Stimulated activated CD4-positive, alpha-beta T cell treated with anti-CD3 and anti-CD28 coated beads, Interleukin-2, amount 100 ng/mL, for 48 hours (primary cell): ENCODE results near the gene C10orf95.
A peak's percentile ranks its signal among the peaks of the same experiment; 100 is the strongest.

Experiments
- DNase-seq, 2 donors: peaks; one replicate each; pipeline ENCODE4 v3.0.0-alpha.2; 2020

The C10orf95 gene

GRCh38 chr10:102413806-102414561 lies 37.4 kb downstream of the C10orf95 start:
- no peak for DNase-seq

- no peak for DNase-seq
Observed at GRCh38 chr10:102413053-102413705, 38.2 kb downstream of the C10orf95 start.

DNA sequence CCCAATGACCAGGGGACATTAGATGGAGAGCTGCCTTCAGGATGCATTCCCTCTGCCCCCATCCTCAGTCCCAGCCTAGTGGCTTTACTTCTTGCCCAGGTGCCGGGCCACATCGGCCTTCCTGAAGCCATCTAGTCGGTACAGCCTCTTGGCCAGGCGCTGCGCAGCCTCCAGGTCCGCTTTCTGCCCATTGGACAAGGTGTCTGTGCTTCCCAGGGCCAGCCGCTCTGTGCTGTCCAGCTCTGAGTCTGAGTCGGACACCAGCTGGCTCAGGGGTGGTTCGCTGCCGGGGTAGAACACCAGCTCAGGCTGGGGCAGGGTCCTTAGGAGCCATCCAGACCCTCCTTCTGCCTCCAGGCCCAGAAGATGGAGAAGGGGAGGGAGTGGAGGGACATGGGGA lies 39.0 kb downstream of the C10orf95 start:
- DNase-seq: no peak

GRCh38 chr10:102411341-102412255 lies 39.7 kb downstream of the C10orf95 start:
- DNase-seq: no peak

DNA sequence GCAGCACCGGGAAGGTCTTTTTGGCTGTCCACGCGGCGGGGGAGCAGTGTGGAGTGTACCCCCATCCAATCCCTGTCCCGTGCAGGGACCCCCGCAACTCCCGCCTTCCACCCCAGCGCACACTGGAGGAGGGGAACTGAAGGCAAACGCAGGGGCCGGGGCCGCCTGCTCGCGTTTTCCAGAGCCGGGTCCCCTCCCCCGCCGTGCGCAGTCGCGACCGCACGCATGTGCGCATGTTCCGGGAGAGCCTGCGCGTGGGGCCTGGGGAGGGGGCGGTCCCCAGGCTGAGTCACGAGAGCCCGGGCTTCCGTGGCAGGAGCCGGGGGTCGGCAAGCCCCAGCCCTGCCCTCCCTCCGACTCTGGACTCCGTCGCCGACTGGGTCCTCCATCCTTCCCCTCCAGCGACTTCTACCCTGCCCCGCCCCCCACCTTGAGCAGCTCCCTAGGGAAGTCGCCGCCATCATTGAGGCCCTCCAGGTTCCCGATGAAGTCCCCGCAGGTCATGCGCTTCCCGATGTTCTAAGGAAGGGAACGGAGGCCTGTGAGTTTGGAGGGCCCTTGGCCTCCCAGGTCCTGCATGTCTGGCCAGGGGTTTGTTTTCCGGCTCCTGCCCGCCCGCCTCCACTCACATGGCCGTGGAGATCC lies 40.8 kb downstream of the C10orf95 start:
- DNase-seq: peak; percentile 60 to 67

DNA sequence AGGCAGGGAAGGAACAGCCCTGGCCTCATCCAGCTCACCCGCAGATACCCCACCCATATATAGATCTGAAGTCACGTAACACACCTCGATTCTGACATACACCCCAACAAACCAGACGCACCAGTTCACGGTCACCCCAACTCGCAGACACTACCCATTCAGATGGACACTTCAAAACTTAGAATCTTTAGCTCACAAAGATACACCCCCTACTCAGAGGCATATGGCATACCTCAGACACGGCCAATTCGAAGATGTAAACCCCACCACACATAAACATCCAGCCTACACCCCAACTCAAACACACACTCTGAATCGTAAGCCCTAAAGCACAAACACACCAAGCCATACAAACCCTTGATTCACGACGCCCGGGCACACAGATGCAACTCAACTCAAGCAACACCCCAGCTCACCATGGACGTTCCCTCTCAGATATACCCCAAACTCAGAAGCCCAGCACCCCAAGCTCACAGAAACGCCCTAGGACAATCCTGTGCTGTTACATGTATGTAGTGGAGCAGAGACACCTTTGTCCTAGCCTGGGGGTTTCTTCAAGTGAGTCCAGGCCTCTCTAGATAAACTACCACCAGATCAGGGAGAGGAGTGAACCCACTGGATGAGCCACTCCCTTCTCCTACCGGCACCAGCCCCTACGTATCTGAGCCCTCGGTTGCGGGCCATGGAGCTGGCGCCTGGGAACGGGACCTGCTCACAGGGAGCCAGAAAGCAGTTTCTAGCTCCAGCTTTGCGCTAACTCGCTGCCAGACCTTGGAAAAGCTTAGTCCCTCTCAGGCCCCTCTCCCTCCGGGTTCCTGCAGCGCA lies 41.5 kb downstream of the C10orf95 start:
- DNase-seq: no peak

GRCh38 chr10:102408728-102409603 lies 42.4 kb downstream of the C10orf95 start:
- DNase-seq: peak; percentile 62 to 77

DNA sequence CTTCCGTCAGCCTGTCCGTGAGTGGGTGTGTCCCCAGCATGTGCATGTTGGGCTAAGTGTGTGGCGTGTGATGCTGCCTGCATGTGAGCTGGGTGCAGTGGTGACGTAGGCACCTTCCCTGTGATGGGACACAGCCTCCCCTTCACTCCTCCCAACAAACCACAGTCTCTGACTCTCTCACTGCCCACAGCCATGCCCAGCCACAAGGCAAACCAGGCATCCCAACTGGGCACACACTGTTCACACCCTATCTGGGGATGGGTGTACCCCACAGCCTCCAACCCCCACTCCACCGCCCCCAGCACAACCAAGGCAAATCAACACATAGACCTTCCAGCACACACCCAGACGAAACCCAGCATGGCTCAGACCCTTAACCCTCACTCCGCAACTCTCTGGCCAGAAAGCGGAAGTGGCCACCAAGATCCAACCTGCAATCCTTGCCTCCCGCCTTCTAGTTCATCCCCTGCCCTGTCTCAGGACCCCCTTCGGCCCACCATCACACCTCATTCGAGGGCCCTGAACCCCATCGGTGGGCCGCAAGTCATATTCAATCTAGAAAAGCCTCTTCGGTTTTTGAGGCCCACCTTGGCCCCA lies 43.1 kb downstream of the C10orf95 start:
- no peak for DNase-seq

GRCh38 chr10:102407425-102408130 lies 43.8 kb downstream of the C10orf95 start:
- DNase-seq: no peak

DNA sequence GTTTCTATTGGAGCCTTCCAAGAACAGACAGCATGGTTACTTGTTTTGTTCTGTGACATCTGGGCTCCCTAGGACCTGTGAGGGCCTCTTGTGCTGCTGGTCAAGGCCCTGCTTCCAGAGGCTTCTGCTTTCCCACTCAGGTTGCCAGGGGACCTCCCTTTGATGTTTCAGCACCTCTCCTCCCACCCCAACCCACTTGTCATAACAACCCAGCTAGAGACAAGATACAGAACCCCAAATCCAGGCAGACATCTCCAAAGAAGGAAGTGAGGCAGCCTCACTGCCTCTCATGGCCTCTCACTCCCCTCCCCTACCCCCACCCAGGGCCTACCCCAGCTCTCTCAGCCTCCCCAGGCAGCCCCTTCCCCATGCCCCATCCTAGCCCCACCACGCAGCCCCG lies 44.5 kb downstream of the C10orf95 start:
- no peak for DNase-seq

DNA sequence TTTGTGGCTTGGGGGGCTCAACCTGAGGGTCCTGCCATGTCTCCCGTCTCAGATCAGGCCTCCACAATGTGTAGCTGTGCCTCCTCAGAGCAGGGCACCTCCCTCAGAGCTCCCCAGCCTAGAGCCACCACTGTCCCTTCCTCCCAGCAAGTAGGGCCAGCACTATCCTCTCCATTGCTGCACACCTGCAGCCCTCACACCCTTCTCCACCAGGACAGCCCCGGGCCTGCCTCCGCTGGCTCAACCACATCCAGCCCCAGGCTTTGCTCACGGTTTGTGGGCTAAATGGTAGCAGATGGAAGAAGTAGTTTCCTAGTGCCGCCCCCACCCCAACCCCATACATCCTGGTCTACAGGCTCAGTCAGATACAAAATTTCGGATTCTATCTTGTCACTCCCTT lies 45.7 kb downstream of the C10orf95 start:
- DNase-seq: no peak

- DNase-seq: no peak
Observed at GRCh38 chr10:102405108-102405571, 46.2 kb downstream of the C10orf95 start.

DNA sequence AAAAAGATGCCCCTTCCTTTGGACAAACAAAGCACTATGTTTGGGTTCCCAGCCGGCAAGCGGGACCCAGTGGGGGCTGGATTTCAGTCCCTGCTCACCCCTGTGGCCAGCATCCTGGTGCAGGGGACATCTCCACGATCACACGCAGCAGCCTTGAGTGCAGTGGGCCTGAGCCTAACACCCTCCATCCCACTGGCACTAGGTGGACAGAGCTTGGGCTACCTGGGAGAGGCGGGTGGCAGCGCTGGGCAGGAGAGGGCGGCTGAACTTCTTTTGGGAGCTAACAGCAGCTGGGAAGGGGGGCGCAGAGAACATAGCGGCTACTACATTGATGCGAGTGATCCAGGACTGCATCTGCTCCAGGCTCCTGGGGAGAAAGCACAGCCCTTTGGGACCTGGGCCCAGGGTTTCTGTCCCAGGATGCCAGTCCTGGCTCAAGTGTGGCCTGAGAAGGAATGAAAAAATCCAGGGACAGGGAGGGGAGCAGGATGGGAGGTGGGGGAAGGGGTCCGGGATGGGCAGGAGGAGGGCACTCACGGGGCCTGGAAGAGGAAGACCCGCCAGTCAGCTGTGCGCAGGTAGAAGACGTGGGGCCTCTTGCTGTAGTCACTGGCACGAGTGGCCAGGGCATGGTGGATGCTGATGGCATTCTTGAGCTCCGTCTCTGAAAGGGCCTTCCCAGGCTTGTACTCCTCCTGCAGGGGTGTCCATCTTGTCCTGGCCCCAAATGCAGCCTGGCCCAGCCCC lies 46.8 kb downstream of the C10orf95 start:
- no peak for DNase-seq

DNA sequence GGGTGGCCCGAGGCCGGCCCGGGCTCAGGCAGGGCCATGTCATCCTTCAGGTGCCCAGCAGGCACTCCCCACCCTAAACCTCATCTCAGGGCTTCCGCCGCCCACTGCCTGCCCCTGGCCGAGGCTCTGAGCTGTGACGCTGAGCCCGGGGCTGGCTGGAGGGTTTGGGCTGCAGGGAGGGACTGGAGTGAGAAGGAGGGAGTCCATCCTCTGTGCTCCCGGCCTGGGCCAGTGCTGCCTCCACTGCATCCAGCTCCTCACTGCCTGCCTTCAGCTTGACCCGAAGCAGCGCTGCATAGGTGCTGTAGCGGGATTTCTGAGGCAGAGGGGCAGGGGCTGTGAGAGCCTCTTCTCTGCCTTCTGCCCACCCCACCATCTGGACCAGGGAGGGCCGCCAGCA lies 48.2 kb downstream of the C10orf95 start:
- no peak for DNase-seq

DNA sequence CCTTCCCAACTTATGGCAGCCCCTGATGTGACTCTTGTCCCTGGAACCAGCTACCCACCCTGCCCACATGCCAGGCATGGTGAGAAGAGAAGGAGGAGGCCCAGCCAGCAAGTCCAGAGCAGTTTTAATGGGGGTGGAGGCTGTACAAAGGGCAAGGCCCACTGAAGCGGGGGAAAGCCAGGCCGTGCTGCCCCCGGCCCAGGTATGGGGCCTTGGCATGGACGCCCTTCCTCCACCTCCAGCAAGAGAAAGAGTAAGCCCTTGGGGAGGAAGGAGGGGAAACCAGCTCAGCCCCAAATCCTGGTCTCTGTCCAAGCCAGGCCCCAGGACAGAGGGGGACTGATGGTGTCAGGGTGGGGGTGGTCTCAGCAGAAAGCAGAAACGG lies 48.8 kb downstream of the C10orf95 start:
- DNase-seq: no peak

DNA sequence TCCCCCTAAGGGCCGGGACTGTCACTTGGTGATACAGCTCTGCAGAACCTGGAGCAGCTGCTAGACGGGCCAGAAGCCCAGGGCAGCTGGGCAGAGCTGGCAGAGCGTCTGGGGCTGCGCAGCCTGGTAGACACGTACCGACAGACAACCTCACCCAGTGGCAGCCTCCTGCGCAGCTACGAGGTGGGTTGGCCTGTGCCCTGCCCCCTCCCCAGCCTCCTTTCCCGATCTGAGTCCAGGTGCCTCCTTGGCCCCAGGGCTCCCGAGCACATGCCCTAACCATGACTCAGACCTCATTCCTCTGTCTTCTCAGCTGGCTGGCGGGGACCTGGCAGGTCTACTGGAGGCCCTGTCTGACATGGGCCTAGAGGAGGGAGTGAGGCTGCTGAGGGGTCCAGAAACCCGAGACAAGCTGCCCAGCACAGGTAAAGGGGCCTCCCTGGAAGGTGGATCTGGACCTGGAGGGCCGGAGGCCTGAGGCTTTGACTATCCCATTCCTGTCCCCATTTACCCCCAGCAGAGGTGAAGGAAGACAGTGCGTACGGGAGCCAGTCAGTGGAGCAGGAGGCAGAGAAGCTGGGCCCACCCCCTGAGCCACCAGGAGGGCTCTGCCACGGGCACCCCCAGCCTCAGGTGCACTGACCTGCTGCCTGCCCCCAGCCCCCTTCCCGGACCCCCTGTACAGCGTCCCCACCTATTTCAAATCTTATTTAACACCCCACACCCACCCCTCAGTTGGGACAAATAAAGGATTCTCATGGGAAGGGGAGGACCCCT lies 49.4 kb downstream of the C10orf95 start:
- DNase-seq: no peak

DNA sequence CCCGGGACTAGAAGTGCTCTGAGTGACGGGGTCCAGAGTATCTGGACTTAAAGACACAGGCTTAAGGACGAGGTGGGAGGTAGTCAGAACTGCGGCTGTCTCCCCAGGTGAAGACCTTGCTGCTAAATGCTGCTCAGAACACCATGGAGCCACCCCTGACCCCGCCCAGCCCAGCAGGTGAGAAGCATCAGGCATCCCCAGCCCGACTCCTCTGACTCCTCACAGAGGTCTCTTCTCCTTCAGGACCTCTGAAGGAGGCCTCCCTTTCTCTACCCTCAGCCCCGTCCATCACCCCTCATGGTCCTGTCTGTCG lies 50.0 kb downstream of the C10orf95 start:
- no peak for DNase-seq

DNA sequence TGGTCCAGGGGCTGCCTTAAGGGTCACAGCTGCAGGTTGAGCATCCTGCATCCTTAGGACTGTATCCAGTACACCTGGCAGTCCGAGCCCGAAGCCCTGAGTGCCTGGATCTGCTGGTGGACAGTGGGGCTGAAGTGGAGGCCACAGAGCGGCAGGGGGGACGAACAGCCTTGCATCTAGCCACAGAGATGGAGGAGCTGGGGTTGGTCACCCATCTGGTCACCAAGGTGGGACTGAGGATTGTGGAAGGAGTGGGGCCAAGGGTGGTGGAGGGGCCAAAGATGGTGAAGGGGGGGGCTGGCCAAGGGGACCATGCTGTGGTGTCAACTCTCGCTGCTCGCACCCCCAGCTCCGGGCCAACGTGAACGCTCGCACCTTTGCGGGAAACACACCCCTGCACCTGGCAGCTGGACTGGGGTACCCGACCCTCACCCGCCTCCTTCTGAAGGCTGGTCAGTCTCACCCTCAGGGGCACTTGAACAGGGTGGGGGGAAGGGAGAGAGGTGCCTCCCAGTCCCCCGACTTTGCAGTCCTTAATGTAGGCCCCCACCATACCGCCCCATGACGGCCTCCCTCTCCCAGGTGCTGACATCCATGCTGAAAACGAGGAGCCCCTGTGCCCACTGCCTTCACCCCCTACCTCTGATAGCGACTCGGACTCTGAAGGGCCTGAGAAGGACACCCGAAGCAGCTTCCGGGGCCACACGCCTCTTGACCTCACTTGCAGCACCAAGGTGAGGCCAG lies 50.6 kb downstream of the C10orf95 start:
- DNase-seq: no peak
